Measurements from ENCODE around the gene SNAPC1. TPM values are rescaled to one million over a fixed set of nuclear protein-coding genes. Genes with fewer than 3 reads are reported as not detected.

Gene SNAPC1
- total and polyA plus RNA-seq, 4 experiments from 2014 or later, result 4.0 to 5.9 (median 4.3) TPM

DNA sequence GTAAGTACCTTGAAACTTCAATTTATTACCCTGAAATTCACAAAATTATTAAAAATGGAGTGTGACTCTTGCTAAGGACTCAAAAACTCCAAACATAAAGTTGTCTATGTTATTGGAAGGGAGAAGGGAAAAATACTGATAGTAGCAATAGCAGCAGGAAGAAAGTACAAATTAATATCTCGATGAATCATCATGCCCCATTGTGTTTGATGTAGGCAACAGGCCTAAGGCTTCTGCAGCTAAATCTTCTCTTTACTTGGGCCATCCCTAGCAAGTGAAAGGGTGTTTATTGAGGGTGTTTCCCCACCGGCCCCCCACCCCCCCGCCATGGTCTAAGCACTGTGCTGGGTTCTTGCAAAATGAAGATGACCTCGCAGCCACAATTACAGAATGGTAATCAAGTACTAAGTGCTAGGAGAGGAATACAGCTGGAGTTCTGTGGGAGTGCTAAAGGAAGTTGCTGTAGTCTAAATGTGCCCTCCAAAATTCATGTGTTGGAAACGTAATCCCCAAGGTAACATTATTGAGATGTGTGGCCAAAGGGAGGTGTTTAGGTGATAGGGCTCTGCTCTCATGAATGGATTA lies 76.5 kb downstream of the SNAPC1 start:
- H3K36me3 Mint-ChIP-seq, result no peaks in the 10 kb centered on the region
- no peak overlapping the region for H3K27ac Mint-ChIP-seq
- Histone ChIP-seq H3K4me3 (ENCODE audit: low read length in 2 of 2) (no peak overlapping the region), H3K36me3 (ENCODE audit: insufficient read depth, low read length) (no peaks in the 10 kb centered on the region), H3K27ac (ENCODE audit: low read depth, low read length) (no peak overlapping the region), H3K4me1 (ENCODE audit: insufficient read depth, low read length) (no peaks in the 10 kb centered on the region), H3K27me3 (ENCODE audit: insufficient read depth, low read length) (no peaks in the 10 kb centered on the region), H3K9me3 (ENCODE audit: control insufficient read depth in 1 of 2, low read length in 2 of 2) (no peaks in the 10 kb centered on the region)
- ChIA-PET POLR2A (ENCODE audit: partially characterized antibody) (no interaction called here), CTCF (ENCODE audit: partially characterized antibody) (interaction anchor here (1.0 to 6.3 kb wide), 16 partner anchors 10 to 587 kb away, joined by 3 to 60 read pairs (median 9); no protein-coding TSS in a partner anchor)
- no peaks in the 10 kb centered on the region for H3K4me1 Mint-ChIP-seq
- H3K27me3 Mint-ChIP-seq, result peaks cover 6 to 10% of the 10 kb centered on the region in 2 donors
- intact Hi-C loops (cut with micrococcal nuclease), result loop anchor here (5.0 to 10.0 kb wide), 2 partner anchors 284 to 361 kb away; no protein-coding TSS in a partner anchor
- H3K9me3 Mint-ChIP-seq, result no peaks in the 10 kb centered on the region
- DNase-seq, result no peak
- no peak overlapping the region for H3K4me3 Mint-ChIP-seq

DNA sequence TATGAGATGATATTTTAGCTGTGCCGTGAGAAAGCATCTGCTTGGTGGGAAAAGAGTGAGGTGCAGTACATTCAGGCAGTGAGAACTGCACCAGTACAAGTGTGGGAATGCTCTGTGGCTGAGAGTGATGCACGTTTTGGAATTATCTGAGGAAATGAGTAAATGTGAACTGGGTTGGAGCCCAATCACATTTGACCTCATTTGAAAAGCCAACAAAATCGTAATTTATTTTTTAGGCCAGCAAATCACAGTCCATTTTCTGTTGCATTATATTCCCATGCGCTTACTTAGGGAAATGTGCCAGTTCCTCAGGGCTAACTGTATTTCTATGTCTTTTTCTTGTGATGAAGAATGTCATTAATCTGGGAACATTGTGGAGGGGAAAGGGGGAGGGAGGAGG lies 77.3 kb downstream of the SNAPC1 start:
- Mint-ChIP-seq H3K4me1 (no peaks in the 10 kb centered on the region), H3K4me3 (no peak overlapping the region), H3K36me3 (no peaks in the 10 kb centered on the region), H3K9me3 (peaks cover 0 to 1% (median 0%) of the 10 kb centered on the region in 8 donors), H3K27ac (no peak overlapping the region), H3K27me3 (peaks cover 6 to 11% of the 10 kb centered on the region in 2 donors)
- no peak for DNase-seq
- Histone ChIP-seq H3K4me3 (ENCODE audit: low read length in 2 of 2) (no peak overlapping the region), H3K27ac (ENCODE audit: low read depth, low read length) (no peak overlapping the region), H3K9me3 (ENCODE audit: control insufficient read depth in 1 of 2, low read length in 2 of 2) (no peaks in the 10 kb centered on the region), H3K4me1 (ENCODE audit: insufficient read depth, low read length) (no peaks in the 10 kb centered on the region), H3K36me3 (ENCODE audit: insufficient read depth, low read length) (no peaks in the 10 kb centered on the region), H3K27me3 (ENCODE audit: insufficient read depth, low read length) (no peaks in the 10 kb centered on the region)
- ChIA-PET CTCF (ENCODE audit: partially characterized antibody) (interaction anchor here (6.3 kb wide), 1 partner anchor 378 kb away, joined by 60 read pairs; no protein-coding TSS in a partner anchor), POLR2A (ENCODE audit: partially characterized antibody) (no interaction called here)
- intact Hi-C loops (cut with micrococcal nuclease), result loop anchor here (5.0 to 10.0 kb wide), 2 partner anchors 285 to 362 kb away; no protein-coding TSS in a partner anchor

DNA sequence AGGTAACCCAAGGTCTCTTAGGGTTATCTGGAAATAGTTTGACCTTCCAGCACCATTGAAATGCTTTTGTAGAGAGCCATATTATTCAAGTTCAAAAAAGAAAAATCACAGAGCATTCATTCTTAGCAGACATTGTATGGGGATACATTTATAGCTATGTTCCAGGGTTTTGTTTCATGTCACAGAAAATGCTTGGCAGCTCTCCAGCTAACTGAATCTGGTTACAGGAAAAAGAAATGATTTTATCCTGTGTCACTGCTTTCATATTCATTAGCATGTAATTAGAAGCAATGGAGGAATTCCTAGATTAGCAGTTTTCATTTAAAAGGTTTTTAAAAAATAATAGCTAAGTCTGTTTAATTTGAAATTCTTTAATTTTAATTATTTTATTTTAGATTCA lies 78.9 kb downstream of the SNAPC1 start:
- no peaks in the 10 kb centered on the region for H3K36me3 ChIP-seq (ENCODE audit: insufficient read depth, low read length)
- Mint-ChIP-seq H3K9me3 (peaks cover 0 to 4% (median 1%) of the 10 kb centered on the region in 8 donors), H3K27me3 (peaks cover 7 to 14% of the 10 kb centered on the region in 2 donors), H3K27ac (no peak overlapping the region), H3K4me3 (no peak overlapping the region), H3K36me3 (no peaks in the 10 kb centered on the region), H3K4me1 (no peaks in the 10 kb centered on the region)
- ChIA-PET POLR2A (ENCODE audit: partially characterized antibody) (no interaction called here), CTCF (ENCODE audit: partially characterized antibody) (interaction anchor here (0.6 to 6.3 kb wide), 8 partner anchors 17 to 573 kb away, joined by 3 to 60 read pairs (median 3); no protein-coding TSS in a partner anchor)
- no peak overlapping the region for H3K4me3 ChIP-seq (ENCODE audit: low read length in 2 of 2)
- H3K27ac ChIP-seq (ENCODE audit: low read depth, low read length), result no peak overlapping the region
- intact Hi-C loops (cut with micrococcal nuclease), result no loop called here
- H3K27me3 ChIP-seq (ENCODE audit: insufficient read depth, low read length), result no peaks in the 10 kb centered on the region
- H3K9me3 ChIP-seq (ENCODE audit: control insufficient read depth in 1 of 2, low read length in 2 of 2), result no peaks in the 10 kb centered on the region
- no peaks in the 10 kb centered on the region for H3K4me1 ChIP-seq (ENCODE audit: insufficient read depth, low read length)
- DNase-seq, result no peak

Other genes starting within 250 kb of the SNAPC1 start
- 10 to 100 TPM; 84.7 to 87.1 TPM for gene HIF1A, start 66.9 kb upstream of the SNAPC1 start, total RNA-seq
- gene HIF1A, start 66.9 kb upstream of the SNAPC1 start, polyA plus RNA-seq, result 10 to 100 TPM; 82.5 to 83.7 TPM
- not detected for gene SYT16, start 50.3 kb downstream of the SNAPC1 start, total RNA-seq
- not detected for gene SYT16, start 50.3 kb downstream of the SNAPC1 start, polyA plus RNA-seq